Activated T-cell treated with anti-CD3 and anti-CD28 coated beads, Interleukin-2, amount 50 U/mL, for 1 hour (primary cell): ENCODE data around the gene BRINP2.

Experiments
- DNase-seq: peaks from one replicate; pipeline ENCODE4 v3.0.0-alpha.2; 2020

BRINP2 gene, protein sequence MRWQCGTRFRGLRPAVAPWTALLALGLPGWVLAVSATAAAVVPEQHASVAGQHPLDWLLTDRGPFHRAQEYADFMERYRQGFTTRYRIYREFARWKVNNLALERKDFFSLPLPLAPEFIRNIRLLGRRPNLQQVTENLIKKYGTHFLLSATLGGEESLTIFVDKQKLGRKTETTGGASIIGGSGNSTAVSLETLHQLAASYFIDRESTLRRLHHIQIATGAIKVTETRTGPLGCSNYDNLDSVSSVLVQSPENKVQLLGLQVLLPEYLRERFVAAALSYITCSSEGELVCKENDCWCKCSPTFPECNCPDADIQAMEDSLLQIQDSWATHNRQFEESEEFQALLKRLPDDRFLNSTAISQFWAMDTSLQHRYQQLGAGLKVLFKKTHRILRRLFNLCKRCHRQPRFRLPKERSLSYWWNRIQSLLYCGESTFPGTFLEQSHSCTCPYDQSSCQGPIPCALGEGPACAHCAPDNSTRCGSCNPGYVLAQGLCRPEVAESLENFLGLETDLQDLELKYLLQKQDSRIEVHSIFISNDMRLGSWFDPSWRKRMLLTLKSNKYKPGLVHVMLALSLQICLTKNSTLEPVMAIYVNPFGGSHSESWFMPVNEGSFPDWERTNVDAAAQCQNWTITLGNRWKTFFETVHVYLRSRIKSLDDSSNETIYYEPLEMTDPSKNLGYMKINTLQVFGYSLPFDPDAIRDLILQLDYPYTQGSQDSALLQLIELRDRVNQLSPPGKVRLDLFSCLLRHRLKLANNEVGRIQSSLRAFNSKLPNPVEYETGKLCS

GRCh38 chr1:177170756-177171535 lies at the start of gene BRINP2:
BRINP2 (plus strand) TSS chr1:177170958; CDS start chr1:177229877, 58,919 bp downstream.
- no peak for DNase-seq

DNA sequence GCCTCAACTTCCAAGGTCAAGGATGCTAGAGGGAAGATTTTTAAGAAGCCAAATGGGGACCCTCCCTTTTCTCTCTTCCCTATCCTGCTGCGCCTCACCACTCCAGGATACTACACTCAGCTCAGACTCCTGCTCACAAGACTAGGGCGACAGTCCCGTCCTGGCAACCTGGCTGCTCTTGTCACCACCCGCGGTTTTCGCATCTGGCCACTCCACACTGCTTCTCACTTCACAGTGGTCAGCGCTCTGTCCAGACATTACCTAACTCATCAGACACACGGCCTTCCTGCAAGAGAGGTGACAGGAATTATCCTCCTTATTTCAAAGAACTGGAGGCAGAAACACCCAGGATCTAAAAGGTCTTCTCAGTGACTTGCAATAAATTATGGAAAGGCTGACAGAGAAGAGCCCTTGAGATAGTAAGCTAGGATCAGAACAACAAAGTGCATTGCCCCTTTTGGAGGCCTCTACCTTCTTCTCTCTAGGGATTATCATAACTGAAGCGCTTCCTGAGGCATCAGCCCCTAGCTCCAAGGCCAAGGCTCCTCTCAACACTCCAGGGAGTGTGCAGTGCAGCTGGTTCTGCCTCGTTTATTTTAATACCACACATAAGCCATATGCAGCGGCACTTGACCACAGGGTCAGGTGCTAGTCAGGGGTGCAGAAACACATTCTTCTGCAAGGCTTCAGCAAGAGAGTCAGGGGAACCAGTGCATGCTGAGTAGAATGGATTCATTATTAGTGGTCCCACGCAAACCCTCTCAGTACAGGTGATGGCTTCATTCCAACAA lies 48.1 kb upstream of the BRINP2 start:
- DNase-seq: no peak

- no peak for DNase-seq
Observed at GRCh38 chr1:177124577-177125278, 46.0 kb upstream of the BRINP2 start.

DNA sequence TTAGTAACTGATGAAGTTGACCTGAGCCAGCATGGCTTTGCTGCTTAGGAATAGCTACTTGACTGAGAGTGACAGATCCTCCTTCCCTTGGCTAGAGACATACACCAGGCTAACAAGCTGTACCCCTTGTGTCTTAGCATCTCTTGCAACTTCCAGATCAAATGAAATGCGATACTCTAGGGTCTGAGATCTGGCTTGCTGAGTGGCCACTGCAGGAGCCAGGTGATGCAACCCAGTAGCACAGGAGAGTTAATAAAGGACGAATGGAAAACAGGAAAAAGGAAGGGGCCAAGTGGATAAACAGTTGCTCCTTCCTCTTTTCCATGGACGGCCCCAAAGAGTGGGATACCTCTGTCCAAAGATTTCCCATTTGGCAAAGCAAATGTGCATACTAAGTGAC lies 44.5 kb upstream of the BRINP2 start:
- no peak for DNase-seq

GRCh38 chr1:177128665-177129281 lies 42.0 kb upstream of the BRINP2 start:
- DNase-seq: no peak

- no peak for DNase-seq
Observed at GRCh38 chr1:177130451-177130945, 40.3 kb upstream of the BRINP2 start.

DNA sequence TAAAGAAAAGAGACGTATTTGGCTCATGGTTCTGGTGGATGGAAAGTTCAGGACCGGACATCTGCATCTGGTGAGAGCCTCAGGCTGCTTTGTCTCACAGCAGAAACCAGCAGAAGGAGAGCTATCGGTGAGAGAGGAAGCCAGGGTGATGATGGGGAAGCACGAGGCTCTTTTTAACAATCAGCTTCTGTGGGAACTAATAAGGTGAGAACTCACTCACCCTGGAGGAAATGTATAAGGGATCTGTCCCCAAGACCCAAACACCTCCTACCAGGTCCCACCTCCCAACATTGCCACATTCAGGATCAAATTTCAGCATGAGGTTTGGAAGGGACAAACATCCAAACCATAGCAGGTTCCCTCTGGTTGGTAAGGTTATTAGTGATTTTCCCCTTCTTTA lies 39.0 kb upstream of the BRINP2 start:
- DNase-seq: no peak

- no peak for DNase-seq
Observed at GRCh38 chr1:177132141-177132540, 38.6 kb upstream of the BRINP2 start.

DNA sequence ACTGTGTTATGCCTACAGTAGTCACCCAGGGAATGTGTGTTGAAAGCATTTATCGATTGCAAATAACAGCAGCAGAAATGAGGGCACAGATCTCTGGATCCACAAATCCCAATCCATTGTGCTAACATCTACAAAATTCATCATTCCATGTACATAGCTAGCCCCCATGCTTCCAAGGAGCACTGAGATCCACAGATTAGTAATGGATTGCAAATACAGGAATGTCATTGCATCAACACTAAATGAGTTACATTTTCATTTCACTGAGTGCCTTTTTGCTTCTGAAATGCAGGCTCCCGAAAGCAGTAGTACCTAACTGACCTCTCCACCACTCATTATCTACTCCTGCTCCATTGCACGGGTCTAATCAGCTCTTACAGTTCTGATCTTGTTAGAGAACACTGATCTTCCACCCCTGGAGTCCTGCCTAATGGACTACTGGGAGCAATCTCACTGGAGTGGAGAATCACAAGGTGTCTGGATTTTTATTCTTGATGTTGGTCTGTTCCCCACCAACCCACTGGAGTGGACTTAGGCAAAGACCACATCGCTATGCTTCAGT lies 36.7 kb upstream of the BRINP2 start:
- DNase-seq: no peak

DNA sequence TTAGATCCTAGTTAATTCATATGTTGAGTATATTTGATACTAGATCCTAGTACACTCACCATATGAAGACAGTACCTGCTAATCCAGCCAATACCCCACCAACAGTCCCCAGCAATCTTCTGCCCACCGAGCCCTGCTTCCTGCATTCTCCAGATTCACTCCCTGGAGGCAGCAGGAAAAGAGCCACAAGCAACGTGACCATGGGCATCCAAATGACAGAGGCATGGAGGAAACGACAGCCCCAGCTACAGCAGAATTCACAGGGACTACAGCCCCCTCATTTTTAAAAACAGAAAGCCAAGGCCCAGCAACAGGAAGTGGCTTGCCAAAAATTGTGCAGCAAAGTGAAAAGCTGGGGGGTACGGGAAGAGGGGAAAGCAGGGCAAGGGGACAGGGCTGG lies 35.5 kb upstream of the BRINP2 start:
- DNase-seq: no peak

GRCh38 chr1:177137814-177138213 lies 32.9 kb upstream of the BRINP2 start:
- DNase-seq: no peak

GRCh38 chr1:177138347-177138746 lies 32.4 kb upstream of the BRINP2 start:
- no peak for DNase-seq

DNA sequence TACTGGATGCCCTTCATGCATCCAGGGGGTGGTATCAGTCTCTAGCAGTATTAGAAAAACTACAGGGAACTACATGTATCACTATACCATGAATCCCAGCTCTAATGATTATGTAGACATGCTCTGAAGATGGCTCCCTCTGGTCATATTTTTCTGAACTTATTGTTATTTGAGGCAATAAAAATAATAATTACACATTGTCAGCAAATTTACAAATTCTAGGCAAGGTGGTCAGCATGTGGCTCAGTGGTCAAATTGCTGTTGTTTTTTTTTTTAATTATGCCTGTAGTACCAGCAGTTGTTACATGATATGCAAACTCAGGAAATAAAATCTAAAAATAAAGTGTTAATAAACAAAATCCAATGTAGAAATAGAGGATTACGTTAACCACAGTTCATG lies 28.7 kb upstream of the BRINP2 start:
- DNase-seq: no peak

DNA sequence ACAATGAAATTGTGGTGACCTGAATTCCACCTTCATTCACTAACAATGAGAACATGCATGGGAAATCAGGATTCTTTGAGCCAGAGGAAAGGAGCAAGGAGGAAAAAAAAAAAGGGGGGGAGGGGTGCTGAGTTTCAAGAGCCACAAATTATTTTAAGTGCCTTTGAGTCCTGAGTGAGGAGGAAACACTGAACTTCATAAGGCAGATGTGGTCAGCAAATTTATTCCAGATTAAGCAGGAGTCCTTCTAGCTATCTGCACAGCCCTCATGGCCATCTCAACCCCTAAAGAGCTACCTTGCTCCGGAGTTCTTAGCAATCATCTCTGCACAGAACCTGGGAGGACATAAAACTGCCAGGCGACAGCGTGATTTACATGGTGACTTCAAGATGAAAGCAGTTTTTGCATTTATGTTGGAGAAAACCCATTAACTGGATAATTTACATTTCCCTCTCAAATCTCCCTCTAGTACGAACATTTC lies 27.9 kb upstream of the BRINP2 start:
- no peak for DNase-seq

- DNase-seq: no peak
Observed at GRCh38 chr1:177145106-177146070, 25.4 kb upstream of the BRINP2 start.

DNA sequence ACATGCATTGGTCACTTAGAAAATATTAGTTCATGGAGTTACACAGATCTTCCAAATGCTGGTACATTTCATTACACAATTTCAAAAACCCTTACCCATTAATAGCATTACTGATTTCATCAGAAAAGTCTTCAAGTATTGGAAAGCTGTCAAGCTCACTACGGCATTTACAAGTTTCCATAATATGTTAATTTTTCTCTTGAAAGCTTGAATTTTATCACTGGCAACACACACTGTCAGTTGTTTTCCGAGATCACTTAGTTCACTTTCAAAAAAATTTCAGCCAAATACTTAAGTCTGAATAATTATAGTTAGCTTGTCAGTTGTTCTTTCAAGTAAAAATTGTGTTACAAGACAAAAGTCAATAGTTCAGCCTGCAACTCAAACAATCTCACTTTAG lies 24.3 kb upstream of the BRINP2 start:
- no peak for DNase-seq

DNA sequence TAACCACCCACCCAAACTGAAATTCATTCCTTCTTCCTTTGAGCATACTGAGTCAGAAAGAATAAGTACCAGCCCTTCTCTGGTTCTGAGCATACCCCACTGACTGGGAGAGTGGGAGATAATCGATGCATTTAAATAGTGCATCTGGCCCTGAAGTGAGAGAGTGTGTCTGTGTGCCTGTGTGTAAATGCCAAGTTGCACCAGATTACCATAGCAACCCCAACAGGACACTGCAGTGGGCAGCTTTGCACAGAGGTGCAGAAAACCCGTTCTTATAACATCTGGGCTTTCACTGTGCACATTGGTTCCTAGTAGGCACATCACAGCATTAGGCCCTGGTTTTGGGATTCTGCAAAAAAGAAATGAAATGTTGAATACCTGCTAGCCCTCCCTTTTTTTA lies 8.5 kb upstream of the BRINP2 start:
- no peak for DNase-seq

DNA sequence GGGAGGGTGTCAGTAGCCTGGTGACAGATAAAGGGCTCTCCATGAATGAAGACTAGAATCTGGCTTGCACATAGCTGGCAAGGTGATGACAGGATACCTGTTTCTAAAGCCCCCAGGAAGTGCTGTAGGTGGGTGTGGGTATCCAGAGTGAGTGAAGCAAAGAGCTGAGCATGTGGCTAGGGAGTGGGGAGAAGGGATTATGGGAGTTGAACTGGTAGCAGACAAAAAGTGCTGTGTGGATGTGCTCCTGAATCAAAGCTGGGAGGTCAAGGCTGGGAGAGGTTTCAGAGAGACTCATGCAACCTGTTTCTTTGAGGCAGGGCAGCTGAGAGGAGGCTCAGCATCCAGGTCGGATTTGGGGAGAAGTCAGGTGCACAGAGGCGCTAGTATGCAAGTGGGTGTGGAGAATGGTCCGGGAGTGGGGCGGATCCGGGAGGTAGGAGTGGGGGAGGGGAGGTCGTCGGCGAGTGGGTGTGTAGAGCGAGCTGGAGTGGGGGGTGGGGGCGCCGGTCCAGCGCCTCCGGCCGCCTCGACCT lies 6.8 kb upstream of the BRINP2 start:
- no peak for DNase-seq

GRCh38 chr1:177164380-177165068 lies 6.2 kb upstream of the BRINP2 start, which contains the start of gene ASTN1:
ASTN1 (minus strand) TSS chr1:177164712; CDS start chr1:177164676, 36 bp downstream.
- no peak for DNase-seq
